ENCODE results near the gene LMAN2.

Gene LMAN2

GRCh38 chr5:177327539-177328522, 23.6 kb downstream of the LMAN2 start:
- DNase-seq (ENCODE audit: low read depth), result no peak

DNA sequence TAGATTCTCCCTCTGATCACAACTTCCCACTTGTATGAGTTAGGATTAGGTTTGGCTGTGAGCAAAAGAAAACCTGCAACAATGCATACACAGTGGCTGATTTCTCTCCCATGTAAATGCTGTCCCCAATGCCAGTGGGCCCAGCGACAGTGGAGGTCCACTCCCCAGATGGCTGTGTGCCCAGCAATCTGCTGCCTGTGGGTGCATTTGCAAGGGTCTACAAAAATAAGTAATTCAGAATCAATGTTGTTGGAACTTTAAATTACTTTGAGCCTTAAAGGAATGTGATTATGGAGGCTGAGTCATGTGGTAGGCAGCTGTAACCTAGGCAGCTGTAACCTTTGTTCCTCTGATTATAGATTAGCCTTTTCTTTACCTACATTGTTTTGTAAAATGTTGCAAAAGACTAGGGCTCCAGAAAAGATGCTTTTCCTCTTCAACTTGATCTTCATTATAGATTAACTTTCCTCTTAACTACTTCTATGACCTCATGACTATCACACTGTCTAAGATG, 25.5 kb downstream of the LMAN2 start:
- DNase-seq (ENCODE audit: low read depth), result no peak

GRCh38 chr5:177320879-177321278, 30.6 kb downstream of the LMAN2 start:
- no peak for DNase-seq (ENCODE audit: low read depth)

DNA sequence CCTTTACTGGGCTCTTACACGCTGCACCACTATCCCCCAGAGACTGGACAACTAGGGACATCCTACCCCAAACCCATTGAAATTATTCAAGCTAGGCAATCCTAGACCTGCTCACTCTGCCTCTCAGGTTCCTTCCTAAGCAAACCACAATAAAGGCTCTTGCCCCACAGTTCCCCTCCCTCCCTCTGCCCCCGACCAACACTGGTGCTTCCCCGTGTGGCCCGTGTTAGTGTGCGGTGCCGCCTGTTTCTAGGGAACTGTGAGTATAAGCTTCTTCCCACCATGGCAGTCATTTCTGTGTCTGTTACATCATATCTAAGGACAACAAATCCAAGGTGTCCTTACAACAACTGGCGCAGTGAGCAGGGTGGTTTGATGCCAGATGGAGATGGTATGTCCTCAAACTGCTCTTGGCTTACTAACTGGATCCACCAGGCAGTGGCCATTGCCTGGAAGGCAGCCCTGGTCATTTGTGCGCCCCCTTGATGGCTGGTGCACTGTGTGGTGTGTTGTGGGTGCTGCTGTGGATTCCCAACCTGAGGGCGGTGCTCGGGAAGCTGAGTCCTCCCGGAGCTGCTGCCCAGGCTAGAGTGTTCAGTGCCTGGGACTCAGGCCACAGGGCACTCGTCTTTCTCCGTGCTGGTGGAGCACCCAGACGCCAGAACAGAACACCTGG, 31.4 kb downstream of the LMAN2 start:
- DNase-seq (ENCODE audit: low read depth), result no peak

DNA sequence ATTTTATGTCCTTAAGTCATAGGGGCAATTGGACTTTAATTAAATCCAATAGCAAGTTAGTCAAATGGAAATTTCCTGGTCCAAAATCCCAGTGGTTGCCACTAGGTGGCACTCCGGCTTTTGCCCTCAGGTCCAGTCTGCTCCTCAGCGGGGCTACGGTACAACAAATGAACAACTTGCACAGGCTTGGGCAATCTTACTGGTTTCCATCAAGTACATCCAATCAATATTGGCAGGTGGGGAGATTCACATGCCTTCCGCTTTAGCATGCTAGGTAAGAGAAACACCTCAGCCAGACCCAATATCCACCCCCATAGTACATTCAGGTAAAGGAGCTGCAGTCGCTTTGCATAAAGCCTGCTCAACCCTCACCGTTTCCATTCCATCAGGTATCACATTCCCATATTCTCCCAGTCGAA, 33.5 kb downstream of the LMAN2 start:
- DNase-seq (ENCODE audit: low read depth), result peak; percentile 77

GRCh38 chr5:177316005-177316404, 35.5 kb downstream of the LMAN2 start:
- no peak for DNase-seq (ENCODE audit: low read depth)

DNA sequence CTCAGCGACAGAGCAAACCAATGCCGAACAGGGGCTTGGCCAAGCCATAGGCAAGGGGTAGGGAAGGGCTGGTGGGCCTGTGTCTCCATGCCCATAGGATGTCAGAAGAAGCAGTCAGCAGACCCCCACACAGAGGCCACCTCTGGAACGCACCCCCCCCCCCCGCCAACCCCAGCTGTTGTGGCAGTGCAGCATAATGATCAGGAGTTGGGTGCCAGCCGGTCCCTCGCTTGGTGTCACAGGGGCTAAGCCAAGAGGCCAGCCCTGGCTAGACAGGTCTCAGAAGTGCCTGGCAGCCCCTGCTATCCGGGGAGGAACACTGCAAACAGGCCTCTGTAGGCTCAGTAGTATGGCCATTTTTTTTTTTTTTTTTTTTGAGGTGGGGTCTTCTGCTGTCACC, 36.1 kb downstream of the LMAN2 start:
- no peak for DNase-seq (ENCODE audit: low read depth)

DNA sequence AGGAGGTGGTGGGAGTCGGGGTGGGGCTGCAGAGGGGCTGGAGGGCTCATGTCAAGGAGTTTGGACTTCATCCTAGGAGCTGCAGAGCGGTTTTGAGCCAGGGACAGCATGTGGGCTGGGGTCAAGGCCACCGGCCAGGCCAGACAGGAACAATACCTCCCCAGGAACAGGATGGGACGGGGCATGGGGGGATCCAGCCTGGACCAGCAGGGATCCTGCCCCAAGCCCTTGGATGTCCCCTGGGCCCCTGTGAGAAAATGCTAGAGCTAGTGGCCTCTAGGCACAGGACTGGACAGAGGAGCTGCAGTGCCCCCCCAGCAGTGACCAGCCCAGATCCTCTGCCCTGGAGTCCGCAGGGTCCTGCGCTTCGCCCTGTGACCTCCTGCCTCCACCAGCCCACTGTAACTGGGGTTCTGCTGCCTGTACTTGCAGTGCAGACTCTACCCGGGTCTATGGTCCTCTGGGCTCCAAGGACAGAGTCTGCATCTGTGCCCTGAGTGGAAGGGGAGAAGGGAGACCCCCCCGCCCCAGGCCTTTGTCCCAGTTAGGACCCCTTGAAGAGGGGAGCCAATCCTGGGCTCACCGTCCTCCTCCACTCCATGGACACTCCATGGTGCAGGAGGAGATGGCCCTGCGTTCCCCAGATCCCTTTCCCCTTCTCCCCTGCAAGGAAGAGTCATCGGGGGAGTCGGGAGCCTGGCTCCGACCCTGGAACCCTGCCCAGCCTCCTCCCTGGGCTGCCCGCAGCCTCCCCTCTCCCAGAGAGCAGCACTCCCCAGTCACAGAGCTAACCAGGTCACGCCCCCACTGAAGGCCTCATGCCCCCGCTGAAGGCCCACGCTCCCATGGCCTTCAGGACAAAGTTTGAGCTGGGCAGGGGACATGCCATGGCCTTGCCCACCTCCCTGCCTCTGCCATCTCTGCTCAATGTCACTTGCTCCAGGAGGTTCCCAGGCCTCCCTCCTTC, 36.8 kb downstream of the LMAN2 start:
- DNase-seq (ENCODE audit: low read depth), result no peak

DNA sequence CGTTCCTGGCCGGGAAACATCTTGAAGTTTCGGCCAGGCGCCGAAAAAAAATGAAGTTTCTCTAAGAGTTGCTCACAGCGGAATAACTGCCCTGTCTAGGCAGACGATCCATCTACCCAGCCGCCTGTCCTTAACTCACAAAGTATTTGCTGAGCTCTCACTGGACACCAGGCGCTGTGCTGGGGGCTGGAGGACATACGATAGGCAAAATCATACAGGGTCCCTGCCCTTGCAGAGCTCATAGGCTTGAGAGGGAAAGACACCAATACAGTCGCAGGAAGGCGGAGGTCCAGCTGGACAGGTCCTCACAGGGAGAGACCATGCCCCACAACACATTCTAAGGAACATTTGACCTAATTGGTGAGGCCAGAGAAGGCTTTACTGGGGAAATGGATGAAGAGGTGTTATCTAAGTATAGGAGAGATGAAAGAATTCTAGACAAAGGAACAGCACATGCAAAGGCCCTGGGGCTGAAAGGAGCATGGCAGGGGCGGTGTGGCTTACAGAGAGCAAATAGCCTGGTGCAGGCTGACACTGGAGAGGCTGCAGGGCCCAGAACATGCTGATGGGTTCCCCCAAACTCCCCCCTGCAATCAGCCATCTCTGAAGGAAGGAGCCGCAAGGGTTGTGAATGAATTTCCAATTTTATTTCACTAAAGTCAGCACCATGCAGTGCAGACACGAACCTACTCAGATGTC, 37.8 kb downstream of the LMAN2 start:
- DNase-seq (ENCODE audit: low read depth), result no peak

DNA sequence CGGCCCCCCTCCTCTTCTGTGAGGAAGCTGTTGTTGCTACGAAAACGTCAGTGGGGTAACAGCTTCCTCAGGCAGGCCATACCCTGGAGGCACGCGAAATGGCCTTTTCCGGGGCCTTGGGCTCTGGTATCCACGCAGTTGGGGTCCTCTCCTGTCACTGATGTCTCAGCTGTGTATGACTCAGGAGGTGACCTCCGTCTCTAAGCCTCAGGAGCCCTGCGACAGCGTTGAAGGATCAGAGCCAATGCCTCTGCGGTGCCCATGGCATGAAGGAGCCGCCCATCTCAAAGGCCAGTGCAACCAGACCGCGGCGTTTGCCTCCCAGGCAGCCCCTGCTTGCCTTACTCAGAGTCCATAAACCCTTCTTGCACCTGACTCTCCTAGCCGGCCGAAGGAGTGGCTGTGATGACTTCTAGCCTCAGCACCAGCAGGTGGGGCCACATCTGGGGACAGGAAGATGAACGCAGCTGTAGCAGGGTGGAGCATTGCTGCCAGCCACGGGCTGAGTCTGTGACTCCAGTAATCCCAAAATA, 38.8 kb downstream of the LMAN2 start:
- DNase-seq (ENCODE audit: low read depth), result no peak

- peak; percentile 96 for DNase-seq (ENCODE audit: low read depth)
These were observed 39.5 kb downstream of the LMAN2 start, which contains the start of gene MXD3 for GRCh38 chr5:177311723-177312648. Gene MXD3 (minus strand): TSS chr5:177311898. CDS start chr5:177311830, 68 bp downstream.

DNA sequence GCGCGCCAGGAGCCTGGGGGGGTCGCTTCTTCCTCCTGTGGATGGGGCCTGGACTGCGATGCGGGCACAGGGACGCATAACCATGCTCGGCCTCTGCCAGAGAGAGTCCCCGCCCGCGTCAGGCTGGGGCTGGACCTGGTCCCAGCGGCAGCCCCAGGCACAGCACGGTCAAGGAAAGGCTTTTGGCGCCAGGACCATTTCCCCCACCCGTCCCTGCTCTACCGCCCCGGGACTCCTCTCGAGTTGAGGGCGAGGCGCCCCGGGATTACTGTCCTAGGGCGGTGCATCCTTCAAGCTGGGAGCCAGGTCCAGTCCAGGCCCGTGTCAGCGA, 40.1 kb downstream of the LMAN2 start:
- peak; percentile 44 for DNase-seq (ENCODE audit: low read depth)

DNA sequence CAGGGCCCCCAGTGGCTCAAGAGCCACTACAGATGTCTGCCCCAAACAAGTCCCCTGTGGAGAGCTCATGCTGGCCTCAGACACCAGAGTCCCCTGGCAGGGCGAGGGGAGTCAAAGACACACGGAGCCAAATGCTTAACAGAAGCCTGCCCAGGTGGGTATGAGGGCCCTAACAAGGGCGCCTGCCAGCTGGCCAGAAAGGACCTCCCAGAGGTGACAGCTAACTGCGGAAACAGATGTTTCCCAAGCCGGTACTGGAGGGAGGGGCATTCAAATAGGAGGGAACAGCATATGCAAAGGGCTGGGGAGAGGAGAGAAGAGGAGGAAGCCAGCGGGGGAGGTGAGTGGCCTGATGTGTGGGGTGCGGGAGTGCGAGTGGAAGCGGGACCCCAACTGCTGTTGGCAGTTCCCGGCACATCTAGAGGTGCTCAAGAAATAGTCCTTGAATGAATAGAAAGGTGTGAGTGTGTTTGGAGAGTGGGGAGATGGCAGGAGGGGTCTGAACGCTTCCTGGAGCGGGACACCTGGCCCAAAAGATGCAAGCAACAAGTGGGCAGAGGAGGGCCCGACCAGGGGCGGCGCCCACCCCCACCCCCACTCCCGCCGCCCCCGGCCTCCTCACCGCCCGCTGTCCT, 40.6 kb downstream of the LMAN2 start:
- peak; percentile 50 for DNase-seq (ENCODE audit: low read depth)

DNA sequence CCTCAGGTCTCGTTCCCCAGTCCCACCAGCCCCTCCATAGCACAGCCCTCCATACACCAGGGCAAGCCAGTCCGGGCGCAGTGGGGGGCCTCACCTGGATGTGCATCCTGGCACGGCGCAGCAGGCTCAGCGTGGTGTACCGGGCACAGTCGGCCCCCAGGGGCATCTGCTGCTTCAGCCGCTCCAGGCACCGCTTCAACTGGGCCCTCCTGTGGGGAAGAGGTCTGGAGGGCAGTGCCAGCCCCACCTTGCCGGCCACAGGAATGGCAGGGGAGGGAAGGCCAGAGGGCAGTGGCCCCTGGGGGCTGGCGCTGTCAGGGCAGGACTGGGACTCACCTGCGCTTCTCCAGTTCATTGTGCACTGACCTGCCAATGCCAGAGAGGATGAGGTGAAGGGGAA, 41.1 kb downstream of the LMAN2 start:
- no peak for DNase-seq (ENCODE audit: low read depth)

GRCh38 chr5:177309351-177310191, 41.9 kb downstream of the LMAN2 start:
- DNase-seq (ENCODE audit: low read depth), result peak; percentile 75

DNA sequence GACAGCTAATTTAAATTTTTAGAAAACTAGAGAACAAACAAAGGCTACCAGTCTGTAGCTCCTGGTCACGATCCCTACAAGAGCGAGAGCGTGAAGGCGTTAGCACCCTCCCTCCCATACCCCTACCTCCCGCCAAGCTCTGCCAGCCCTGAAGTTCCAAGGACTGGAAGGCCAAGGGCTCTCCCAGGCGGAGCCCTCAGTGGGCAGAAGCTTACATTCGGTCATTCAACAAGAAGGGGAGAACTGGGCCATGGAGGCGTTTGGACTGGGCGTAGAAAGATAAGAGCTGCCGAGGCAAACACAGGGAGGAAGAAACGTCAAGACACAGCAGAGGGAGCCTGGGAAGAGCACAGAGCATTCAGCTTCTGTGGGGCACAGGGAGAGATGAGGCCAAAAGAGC, 42.7 kb downstream of the LMAN2 start:
- DNase-seq (ENCODE audit: low read depth), result no peak

GRCh38 chr5:177307544-177308363, 43.7 kb downstream of the LMAN2 start:
- DNase-seq (ENCODE audit: low read depth), result no peak

All from EH (cell line).